ENCODE measurements around the gene PSMF1. TPM values are rescaled to one million over a fixed set of nuclear protein-coding genes. Genes with fewer than 3 reads are reported as not detected.

PSMF1 gene
- total RNA-seq, 1 experiment from 2014 or later = 90.8 TPM

DNA sequence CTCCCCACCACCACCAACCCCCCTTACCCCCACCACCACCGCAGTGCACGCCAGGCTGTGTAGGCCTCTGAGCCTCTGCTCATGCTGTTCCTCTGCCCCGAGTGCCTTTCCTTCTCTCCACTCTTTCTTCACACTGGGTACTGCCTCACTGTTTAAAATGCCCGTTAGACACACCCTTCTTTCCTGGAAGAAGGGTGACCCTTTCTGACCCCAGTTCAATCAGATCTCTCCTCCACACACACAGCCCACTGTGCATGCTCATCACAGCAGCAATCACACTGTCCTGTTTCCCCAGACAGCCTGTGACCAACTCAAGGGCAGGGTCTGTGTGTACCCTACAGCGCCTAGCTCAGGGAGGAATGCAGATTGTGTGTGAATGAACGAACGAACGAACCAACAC lies 56.4 kb downstream of the PSMF1 start:
- Histone ChIP-seq H3K27ac (ENCODE audit: insufficient read length, low read depth, low read length) (no peak overlapping the region), H4K20me1 (ENCODE audit: control insufficient read depth, insufficient read depth, insufficient read length) (no peaks in the 10 kb centered on the region), H3K79me1 (ENCODE audit: insufficient read depth, low read depth, low read length, poor library complexity, severe bottlenecking) (no peaks in the 10 kb centered on the region), H2BK20ac (ENCODE audit: low read depth, low read length, poor library complexity, severe bottlenecking) (no peak overlapping the region), H3K4ac (ENCODE audit: low read depth, low read length) (no peak overlapping the region), H2AK5ac (ENCODE audit: insufficient read length, low read length) (no peak overlapping the region), H4K8ac (replicated peaks; ENCODE audit: insufficient read length, low read depth, low read length) (no peak overlapping the region), H3K23ac (ENCODE audit: insufficient read length, low read depth, low read length) (no peak overlapping the region), H3K9ac (ENCODE audit: extremely low read depth, insufficient read length, low read length) (no peak overlapping the region), H3K4me1 (ENCODE audit: insufficient read depth, low read length) (no peaks in the 10 kb centered on the region), H2BK15ac (ENCODE audit: low read depth, low read length) (no peak overlapping the region), H3T11ph (ENCODE audit: low read length) (no peak overlapping the region), H2BK120ac (ENCODE audit: low read depth, low read length, poor library complexity, severe bottlenecking) (no peak overlapping the region), H3K9me3 (ENCODE audit: control insufficient read depth, low read depth, low read length) (no peaks in the 10 kb centered on the region), H2BK5ac (ENCODE audit: insufficient read length, low read length) (no peak overlapping the region), H3K27me3 (ENCODE audit: insufficient read depth, low read length) (no peaks in the 10 kb centered on the region), H3K56ac (ENCODE audit: insufficient read length, low read depth, low read length) (no peak overlapping the region), H3K4me2 (ENCODE audit: insufficient read depth, insufficient read length, low read length) (no peak overlapping the region), H2BK12ac (ENCODE audit: insufficient read length, low read depth, low read length) (no peak overlapping the region), H3K18ac (ENCODE audit: insufficient read length, low read depth, low read length) (no peak overlapping the region), H3K79me2 (ENCODE audit: insufficient read depth, low read length) (no peaks in the 10 kb centered on the region), H4K91ac (ENCODE audit: insufficient read length, low read depth, low read length) (no peak overlapping the region), H3K23me2 (ENCODE audit: insufficient read length, low read depth, low read length, poor library complexity, severe bottlenecking) (no peaks in the 10 kb centered on the region), H4K5ac (ENCODE audit: insufficient read length, low read depth, low read length) (no peak overlapping the region), H2AFZ (ENCODE audit: low read length) (no peak overlapping the region), H3K14ac (ENCODE audit: insufficient read depth, low read length) (no peak overlapping the region)
- Mint-ChIP-seq H3K27me3 (ENCODE audit: low read depth) (no peaks in the 10 kb centered on the region), H3K36me3 (ENCODE audit: insufficient read depth in 1 of 3, low read depth in 3 of 3) (peaks cover 6 to 23% (median 7%) of the 10 kb centered on the region in 3 experiments; a peak in 6 of 7 replicates), H3K4me3 (no peak overlapping the region), H3K27ac (no peak overlapping the region), H3K4me1 (peaks cover 0 to 6% of the 10 kb centered on the region in 2 experiments; a peak in 1 of 4 replicates), H3K9me3 (no peaks in the 10 kb centered on the region; a peak in 1 of 5 replicates)
- DNase-seq = no peak
- TF ChIP-seq, protein P1, sequence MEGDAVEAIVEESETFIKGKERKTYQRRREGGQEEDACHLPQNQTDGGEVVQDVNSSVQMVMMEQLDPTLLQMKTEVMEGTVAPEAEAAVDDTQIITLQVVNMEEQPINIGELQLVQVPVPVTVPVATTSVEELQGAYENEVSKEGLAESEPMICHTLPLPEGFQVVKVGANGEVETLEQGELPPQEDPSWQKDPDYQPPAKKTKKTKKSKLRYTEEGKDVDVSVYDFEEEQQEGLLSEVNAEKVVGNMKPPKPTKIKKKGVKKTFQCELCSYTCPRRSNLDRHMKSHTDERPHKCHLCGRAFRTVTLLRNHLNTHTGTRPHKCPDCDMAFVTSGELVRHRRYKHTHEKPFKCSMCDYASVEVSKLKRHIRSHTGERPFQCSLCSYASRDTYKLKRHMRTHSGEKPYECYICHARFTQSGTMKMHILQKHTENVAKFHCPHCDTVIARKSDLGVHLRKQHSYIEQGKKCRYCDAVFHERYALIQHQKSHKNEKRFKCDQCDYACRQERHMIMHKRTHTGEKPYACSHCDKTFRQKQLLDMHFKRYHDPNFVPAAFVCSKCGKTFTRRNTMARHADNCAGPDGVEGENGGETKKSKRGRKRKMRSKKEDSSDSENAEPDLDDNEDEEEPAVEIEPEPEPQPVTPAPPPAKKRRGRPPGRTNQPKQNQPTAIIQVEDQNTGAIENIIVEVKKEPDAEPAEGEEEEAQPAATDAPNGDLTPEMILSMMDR (conservative IDR thresholded peaks at IDR 0.05) = no peak
- WGBS (ENCODE audit: extremely low coverage, insufficient read length, low lambda C conversion rate) = no CpG with 5 or more reads among the region's 8 CpGs
